NK-92 treated with Interleukin-12 subunit alpha and Interleukin-12 subunit beta, amount 100 ng/mL, for 24 hours (cell line): ENCODE measurements around the gene EBLN1.

Source experiments
- DNase-seq: peaks from one replicate; lab custom pipeline; 2025; lab: John Stamatoyannopoulos, UW

EBLN1 gene

DNA sequence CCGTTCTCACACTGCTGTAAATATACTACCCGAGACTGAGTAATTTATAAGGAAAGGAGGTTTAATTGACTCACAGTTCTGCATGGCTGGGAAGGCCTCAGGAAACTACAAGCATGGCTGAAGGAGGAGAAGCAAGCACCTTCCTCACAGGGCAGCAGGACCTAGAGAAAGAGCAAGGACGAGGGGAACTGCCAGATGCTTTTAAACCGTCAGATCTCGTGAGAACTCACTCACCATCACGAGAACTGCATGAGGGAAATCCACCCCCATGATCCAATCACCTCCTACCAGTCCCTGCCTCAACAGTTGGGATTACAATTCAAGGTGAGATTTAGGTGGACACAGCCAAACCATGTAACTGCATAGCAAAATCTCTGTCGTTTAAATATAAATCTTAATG lies at the start of gene EBLN1:
EBLN1 (minus strand) TSS at position 174 of the 400 bp plus-strand sequence. CDS start 8,032 bp downstream, outside the sequence.
- DNase-seq, result no peak

DNA sequence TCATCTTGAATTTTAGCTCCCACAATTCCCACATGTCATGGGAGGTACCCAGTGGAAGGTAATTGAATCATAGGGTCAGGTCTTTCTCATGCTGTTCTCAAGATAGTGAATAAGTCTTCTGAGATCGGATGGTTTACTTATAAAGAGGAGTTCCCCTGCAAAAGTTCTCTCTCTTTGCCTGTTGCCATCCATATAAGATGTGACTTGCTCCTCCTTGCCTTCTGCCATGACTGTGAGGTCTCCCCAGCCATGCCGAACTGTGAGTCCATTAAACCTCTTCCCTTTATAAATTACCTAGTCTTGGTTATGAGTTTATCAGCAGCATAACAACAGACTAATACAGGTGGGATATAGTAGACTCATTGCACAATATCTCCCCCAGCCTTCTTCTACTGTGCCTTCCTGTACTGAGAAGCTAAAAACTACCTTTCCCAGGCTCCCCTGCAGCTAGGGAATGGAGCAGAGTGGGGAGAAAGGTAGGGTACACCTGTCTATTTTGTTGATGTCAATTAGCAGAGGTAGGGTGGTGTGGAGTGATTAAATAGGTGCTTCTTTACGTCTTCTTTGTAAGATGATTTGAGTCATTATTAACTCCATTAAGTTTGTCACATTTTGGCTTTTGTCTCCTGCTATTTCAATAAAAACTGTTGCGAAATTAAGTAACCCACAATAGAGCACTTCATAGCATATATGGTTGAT lies 48.2 kb upstream of the EBLN1 start:
- DNase-seq, result no peak

DNA sequence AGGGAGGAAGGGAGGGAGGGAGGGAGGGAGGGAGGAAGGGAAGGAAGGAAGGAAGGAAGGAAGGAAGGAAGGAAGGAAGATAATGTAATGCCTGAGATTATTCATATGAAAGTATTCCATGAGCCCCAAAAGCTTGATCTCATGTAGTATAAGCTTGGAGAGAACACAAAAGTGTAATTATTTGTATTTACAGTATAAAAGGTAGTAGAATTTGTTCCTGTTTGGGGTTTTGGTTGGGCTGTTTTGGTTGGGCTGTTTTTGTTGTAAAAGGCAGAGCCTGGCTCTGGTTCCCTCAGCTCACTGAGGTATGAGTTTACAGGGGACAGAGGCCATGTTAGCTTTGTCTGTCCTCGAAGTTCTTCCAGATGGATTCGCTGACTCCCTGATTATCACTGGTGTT lies 45.3 kb upstream of the EBLN1 start:
- no peak for DNase-seq

DNA sequence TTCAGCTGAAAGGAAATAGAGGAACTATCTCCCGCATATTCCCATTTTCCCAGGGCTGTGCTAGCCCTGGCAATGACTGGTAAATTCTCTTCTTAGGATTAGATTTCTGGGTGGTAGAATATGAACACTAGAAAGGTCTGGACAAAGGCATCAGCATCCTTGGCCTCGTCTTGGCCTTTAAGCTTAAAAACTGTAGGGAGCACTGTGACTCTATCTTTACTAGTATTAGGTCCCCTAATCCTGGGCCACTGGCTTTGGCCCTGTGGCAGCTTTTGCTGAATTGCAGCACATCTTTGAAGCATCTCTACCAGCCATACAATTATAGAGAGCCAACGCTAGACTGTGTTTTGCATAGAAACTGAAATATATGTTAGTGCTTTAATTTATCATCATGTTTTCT lies 41.5 kb upstream of the EBLN1 start:
- no peak for DNase-seq

DNA sequence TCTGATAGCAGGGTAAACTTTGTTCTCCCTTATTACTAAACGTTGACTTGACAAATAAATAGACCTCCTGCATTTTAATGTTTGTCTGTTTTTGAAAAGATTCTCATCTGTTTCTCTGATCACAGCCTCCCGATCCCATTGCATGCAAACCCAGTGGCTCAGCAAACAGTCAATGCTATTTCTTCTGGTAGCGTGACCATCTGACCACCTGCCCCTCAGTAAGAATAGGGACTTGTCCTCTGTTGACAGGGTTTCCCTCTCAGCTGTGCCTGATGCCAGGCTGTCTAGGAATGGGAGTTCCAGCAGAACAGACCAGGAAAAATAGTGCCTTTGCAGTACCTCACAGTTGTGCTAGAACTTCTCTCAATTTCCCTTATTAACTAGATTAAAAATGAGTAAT lies 40.7 kb upstream of the EBLN1 start:
- no peak for DNase-seq

DNA sequence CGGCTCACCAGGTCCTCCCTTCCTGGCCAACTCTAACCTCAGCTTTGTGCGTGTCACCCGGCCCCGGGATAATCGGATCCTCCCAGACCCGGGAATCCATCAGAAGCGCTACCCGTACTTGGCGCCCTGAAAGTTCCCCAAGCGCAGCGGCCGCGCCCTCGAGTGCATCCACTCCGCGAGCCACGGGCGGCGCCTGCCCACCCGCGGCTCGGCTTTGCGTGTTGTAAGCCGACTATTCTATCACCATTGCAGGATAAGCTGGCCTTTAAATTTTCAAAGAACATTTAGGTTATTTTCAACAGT lies 35.7 kb upstream of the EBLN1 start:
- no peak for DNase-seq

DNA sequence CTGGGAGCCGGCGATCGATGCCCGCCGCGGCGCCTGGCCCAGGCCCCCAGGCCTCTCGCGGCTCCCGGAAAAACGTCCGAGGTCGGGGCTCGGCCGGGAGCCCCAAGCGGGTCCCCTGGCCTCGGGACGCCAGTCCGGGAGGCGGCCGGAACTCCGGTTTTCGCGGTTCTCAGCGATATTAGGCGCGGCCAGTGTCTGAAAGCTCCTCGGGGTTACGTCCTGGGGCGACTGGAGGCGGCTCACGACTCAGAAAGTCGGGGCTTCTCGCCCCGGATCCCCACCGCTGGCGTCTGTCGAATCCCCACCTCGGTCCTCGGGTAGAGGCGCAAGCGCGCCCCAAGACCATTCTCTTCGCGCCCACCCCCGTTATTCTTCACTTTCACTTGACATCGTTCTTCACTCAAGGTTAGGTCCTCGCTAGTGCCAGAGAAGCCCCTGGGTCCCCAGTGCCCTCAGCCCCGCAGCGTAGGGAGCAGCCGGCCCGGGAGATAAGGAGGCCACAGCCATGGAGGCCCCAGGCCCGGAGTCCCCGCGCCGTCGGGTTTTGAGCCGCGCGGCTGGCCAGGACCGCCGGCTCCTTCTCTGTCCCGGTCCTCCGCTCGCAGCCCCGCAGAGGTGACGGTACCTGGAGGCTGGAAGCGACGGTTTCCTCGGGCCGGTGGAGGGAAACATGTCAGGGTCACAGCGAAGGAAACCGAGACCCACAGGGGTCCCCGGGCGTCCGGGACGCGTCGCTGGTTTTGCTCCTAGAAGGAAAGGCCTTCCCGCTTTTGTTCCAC lies 35.2 kb upstream of the EBLN1 start:
- DNase-seq, result no peak

DNA sequence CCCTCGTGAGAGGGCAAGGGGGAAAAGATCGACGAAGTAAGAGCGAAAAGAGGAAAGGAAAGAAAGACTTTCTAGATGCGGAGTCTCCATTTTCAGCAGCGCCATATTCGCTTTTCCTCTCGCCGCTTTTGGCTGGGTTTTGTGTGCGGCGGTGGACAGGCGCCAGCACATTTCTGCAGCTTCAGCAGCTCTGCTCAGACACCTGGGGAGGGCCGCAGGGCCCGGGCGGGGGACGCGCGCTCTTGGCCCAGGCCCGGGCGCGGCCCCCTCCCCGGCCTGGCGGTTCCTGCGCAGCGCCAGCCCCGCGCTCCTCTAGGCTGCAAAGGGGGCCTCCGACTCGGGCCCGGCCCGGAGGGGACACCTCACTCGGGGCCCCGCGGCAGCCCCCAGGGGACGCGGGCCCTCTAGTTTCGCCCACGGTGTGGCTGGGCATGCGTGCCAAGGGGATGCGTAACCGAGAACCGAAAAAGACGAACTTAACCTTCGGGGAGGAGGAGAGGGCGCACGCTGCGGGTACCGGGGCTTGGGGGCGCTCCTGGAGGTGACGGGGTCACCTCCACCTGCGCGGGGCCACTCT lies 34.5 kb upstream of the EBLN1 start:
- DNase-seq, result peak; percentile 9

DNA sequence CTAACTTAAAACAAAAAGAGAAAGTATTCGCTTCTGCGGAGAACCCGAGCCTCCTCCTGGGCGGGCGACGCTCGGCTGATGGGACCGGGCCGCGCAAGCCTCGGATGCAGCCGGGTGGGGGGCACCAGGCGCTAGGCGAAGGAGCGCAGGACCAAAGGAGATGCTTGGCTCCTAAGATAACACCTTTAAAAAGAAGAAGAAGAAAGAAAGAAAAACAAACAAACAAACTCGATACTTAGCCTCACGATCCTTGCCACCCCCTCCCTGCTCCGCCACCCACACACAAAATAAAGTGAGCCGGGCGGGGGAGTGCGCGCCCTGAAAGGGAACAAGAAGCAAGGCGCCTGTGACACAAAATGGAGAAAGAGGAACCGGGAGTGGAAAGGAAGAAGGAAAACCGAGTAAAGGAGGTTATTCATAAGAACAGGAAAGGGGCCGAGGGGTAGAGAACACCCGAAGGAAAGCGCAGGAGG lies 34.0 kb upstream of the EBLN1 start:
- DNase-seq, result peak; percentile 7

DNA sequence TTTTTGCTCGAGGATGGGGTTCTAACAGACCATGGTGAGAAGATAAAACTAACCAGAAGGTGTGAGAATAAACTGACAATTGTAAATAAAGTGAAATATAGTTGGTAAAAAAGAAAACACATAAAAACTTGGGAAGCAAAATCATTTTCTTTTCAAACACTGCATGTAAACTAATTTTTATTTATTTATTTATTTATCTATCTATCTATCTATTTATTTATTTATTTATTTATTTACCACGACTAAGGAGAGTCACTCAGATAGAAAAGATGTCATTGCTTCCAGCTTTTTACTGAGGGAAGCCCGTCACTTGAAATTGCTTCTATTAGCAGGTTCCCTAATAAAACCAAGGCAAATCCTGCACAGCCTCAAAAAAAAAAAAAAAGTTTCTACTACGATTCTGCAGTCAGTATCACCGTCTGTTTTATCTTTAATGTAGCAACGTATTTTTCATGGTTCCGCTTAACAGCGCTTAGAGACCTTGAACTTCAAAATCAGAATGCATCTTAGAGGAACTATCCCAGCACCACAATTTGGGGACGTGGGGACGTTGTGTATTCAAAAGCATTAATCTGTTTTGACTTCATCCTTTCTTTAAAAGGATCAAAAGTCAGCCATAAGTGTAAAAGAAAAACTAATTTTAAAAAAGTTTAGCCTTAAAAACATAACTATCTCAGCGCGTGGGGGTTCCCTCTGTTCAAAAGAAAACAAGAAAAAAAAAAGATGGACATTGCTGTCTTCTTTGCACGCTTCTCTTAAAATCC lies 33.3 kb upstream of the EBLN1 start:
- no peak for DNase-seq

DNA sequence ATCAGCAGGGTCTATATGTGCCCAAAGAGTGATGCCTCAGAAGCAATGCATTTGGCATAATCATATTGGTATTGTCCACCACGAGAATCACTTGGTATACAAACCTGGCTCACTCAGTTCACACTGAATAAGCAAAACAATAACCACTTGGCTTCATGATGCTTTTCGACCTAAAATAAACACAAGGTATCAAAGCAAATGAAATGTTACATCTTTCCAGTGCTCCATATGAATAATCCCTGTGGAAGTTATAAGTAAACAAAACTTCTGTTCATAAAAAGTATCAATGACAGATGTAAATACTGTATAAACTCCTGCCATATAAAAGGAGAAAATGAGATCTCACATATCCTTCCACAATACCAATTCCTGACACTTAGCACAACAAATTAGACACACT lies 29.8 kb upstream of the EBLN1 start:
- no peak for DNase-seq

DNA sequence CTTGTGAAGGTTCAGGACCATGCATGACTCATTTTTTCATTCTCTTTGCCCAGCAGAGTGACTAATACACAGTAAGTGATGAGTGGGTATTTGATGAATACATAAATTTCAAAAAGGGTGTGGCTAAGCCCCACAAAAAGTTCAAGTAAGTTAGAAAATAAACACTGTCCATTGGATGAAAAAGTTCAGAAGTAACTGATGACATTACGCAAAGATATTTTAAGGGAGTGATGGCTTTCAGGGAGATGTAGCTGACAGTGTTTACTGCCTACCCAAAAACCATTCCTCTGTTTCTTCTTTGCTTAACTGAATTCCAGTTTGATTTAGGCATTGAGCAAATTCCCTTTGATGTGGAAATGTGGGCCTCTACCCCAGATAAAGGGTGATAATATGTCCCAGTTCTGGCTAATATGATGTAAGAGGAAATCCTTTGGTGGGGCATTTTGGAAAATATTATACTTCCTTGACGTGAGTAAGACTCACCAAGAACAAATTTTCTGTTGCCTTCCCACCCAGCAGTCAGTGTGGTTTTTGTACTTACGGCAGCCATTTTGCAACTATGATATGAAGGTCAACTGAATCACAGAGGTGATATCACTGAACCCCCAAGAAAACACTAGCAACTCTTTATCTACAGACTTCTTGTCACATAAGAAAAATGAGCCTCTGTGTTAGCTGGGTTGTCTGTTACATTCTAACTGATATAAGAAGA lies 29.0 kb upstream of the EBLN1 start:
- DNase-seq, result no peak

DNA sequence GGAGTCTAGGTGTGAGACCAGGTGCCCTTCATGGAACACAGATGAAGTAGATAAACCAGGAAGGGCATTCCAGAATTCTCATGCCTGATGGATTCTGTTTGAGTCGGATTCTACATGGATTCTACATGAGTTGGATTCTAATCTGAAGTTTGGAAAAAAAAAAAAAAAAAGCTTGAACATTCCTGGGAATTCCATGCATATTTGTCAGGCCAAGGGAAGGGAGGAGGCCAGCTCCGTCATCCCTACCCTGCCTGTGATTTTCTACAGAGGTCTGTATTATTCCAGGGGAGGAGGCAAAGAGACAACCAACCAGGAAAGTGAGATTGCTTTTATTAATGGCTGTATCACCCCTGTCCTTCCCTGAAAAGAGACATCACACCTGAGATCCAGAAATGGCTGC lies 27.8 kb upstream of the EBLN1 start:
- no peak for DNase-seq

DNA sequence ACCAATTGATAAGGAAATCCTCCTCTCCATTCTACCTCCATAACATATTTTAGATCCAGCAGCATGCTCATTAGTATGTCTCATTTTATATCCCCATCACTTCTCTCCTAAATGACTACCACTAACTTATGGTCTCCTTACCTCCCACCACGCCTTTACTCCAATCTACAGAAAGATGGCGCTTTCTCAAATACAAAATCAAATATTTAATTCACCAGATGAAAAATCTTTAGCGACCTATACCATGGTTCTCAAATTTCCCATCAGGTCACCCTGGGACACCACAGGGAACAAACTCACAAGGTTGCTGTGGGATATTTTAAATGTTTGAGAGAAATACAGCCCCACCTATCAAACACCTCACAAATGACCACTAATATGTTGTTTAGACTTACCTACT lies 27.0 kb upstream of the EBLN1 start:
- DNase-seq, result no peak

DNA sequence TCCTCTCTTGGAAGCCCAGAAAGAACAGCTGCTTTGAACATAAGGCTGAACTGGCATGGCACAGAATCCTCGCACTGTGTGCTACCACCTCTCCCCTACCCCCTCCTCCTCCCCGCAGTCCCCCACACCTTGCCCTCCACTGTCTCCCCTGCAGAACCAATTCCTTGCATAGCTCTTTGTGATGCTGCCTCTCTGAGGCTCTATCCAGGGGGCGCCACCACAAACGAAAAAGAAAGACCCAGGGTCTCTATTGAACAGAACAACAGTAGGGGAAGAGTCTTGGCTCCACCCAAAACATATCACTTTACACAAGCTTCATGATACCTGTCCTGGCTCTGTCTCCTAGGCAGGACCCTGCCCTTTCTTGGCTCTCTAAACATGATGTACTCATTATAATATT lies 26.2 kb upstream of the EBLN1 start:
- DNase-seq, result no peak

DNA sequence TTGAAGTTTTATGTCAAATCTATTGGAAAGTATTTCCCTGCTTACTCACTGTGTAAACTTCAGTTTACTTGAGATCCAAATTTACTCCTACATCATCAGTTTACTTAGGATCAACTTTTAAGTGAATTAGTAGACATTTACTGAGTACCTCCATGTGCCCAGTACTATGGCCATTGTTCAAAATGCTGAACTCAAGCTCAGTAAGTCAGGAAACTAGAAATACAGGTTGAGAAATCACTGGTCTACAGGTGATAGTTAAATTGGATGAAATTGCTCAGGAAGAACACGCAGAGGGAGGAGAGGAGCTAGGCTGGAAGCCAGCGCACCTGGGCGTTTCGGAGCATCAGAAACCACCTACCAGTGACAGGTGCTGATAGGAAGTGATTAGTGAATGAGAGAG lies 25.5 kb upstream of the EBLN1 start:
- no peak for DNase-seq

DNA sequence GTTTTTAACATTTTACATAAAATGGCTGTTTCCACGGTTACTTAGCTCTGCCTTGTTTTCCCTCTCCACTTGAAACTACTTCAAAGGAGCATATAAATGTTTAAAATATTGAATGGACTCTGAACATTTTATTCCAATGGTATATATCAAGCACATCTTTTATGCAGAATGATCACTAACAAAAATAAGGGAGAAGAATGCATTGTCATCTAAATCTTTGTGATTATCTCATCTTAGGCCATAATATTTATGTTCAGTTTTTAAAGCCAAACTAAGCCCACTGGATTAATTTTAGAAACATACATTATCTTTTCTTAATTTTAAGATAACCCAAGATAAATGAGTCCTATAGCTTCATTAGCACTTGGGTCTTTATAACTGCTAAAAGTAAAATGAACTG lies 13.4 kb upstream of the EBLN1 start:
- no peak for DNase-seq

DNA sequence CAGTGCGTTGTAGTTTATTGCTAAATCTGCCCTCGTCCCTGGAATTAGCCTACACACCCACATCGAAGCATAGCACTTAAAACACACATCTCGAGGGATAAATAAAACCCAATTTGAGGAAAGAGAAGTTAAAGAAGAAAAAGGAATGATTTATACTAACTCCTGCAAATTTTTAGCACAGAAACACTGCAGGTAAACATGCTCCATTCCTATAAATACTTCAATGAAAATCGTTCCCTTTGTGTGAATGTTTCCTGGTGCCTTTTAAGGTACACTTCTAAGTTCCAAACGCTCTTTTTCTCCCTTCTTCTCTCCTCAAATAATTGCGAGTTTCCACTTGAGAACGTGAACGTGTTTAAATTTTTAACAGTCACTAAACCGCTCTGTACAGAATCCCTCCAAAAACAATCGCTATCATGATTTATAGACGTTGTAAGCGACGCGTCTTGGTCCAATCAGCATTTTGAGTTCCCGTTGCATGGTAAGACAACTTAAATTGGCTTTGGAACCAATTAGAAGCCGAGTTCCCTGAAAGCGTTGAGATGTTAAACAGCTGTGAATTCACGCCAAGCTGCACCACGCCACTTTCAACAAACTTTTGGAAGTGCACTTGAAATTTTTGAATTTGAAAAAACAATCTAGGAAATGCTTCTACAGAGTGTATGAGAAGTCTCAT lies 12.5 kb upstream of the EBLN1 start:
- no peak for DNase-seq

DNA sequence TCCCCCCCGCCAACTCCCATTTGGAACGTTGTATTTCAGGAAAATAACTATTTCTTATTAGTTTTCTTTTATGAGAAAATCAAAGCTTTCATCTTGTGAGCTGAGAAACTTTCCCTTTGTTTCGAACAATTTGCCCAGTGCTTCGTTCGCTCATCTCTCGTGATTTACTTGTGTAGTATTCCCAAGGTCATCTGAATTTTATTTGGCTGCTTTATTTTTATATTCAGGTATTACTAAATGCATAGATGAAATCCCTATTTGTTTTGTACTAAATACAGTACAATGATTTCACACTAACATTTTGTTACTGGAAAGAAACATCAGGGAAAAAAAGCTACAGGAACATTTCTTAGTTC lies 12.0 kb upstream of the EBLN1 start:
- DNase-seq, result no peak

DNA sequence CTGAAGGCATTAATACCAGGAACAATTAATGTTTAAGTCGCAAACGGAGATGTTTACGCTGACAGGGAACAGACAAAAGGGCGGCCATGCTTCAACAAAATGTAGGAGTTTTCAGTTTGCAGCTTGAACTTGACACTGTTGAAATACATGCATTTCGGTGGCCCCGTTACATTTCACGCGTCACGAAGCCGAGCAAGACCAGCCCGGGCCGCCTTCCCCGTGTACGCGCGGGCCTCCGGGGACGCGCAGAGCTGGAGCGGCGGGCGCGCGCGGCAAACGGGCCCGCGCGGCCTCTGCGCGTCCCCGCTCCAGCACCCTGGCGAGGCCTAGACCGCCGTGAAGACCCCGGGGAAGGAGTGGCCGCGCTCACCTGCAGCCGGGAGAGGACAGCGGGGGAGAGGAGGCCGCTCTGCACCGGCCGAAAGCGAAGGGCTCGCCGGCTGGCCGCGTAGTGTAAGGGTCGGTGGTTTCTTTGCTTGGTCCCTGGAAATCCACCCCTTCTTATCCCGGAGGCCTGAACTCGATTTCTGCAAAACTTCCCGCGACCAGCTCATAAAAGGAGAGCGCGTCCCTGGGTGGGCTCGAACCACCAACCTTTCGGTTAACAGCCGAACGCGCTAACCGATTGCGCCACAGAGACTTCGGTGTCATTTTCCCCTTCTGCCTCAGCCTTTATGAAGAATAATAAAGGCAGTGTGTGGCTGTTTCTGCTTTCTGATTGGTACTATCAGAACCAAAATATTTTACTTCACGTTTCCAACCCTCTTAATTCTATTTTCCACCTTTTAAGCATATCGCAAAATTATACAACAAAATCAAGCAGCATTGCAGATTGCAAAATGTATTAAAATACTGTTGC lies 11.4 kb upstream of the EBLN1 start:
- peak; percentile 67 for DNase-seq
